ENCODE results near the gene VPREB3.

VPREB3 gene

DNA sequence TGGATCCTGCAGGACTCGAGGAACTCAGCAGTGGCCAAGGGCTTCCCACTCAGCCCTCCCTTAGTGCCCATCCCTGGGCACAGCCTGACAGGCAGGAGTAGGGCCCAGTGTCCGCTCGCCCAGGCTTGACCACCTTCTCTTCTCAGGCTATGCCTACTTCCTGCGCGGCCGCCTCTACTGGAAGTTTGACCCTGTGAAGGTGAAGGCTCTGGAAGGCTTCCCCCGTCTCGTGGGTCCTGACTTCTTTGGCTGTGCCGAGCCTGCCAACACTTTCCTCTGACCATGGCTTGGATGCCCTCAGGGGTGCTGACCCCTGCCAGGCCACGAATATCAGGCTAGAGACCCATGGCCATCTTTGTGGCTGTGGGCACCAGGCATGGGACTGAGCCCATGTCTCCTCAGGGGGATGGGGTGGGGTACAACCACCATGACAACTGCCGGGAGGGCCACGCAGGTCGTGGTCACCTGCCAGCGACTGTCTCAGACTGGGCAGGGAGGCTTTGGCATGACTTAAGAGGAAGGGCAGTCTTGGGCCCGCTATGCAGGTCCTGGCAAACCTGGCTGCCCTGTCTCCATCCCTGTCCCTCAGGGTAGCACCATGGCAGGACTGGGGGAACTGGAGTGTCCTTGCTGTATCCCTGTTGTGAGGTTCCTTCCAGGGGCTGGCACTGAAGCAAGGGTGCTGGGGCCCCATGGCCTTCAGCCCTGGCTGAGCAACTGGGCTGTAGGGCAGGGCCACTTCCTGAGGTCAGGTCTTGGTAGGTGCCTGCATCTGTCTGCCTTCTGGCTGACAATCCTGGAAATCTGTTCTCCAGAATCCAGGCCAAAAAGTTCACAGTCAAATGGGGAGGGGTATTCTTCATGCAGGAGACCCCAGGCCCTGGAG lies 29.3 kb upstream of the VPREB3 start:
- no peak for DNase-seq (ENCODE audit: low read depth in 2 of 2, low spot score in 1 of 2)

DNA sequence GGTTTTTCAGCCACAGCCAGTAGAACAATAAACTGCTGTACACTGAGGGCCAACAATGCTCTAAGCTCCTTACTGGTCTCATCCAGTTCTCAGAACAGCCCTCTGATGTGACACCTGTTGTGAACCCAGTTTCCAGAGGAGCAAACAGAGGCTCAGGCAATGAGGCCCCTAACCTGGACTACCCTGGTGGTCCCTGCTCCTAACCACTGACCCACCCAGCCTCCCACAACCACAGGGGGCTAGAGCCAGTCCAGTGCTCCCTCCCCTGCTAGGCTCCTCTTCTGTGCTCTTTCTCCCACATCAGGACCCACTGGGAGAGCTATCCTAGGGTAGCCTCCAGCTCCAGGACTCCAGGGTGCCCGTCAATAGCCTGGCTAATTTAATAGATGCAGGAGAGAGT lies 28.5 kb upstream of the VPREB3 start:
- DNase-seq (ENCODE audit: low read depth in 2 of 2, low spot score in 1 of 2): no peak

DNA sequence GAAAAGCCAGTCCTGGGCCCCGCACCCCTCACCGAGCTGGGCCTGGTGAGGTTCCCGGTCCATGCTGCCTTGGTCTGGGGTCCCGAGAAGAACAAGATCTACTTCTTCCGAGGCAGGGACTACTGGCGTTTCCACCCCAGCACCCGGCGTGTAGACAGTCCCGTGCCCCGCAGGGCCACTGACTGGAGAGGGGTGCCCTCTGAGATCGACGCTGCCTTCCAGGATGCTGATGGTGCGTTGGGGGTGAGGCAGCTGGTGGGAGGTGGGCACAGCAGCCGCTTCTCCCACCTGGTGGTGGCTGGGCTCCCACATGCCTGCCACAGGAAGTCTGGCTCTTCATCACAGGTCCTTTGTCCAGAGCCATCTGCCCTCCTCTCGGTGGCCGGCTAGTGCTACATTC lies 28.0 kb upstream of the VPREB3 start:
- no peak for DNase-seq (ENCODE audit: low read depth in 2 of 2, low spot score in 1 of 2)

DNA sequence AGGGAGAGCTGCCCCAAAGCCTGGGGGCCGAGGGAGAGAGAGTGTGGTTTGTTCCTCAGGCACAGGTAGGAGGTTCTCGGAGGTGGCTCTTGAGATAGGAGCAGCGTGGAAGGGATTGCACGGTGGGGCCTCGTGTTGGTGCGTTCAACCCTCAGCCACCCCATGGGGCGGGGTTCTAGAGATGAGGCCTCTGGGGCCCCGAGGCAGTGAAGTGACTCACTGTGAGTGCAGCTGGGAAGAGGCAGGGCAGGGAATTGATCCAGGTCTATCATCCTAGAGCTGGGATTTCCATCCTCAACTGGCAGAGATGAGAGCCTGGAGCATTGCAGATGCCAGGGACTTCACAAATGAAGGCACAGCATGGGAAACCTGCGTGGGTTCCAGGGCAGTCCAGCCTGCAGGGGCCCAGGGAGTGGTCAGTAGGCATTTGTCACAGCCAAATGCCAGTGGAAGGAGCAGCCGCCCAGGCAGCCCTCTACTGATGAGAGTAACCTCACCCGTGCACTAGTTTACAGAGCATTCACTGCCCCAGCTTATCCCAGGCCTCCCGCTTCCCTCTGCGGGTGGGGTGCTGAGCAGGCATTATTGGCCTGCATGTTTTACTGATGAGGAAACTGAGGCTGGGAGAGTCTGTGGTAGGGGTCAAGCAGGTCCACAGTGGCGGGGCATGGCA lies 27.4 kb upstream of the VPREB3 start:
- no peak for DNase-seq (ENCODE audit: low read depth in 2 of 2, low spot score in 1 of 2)

DNA sequence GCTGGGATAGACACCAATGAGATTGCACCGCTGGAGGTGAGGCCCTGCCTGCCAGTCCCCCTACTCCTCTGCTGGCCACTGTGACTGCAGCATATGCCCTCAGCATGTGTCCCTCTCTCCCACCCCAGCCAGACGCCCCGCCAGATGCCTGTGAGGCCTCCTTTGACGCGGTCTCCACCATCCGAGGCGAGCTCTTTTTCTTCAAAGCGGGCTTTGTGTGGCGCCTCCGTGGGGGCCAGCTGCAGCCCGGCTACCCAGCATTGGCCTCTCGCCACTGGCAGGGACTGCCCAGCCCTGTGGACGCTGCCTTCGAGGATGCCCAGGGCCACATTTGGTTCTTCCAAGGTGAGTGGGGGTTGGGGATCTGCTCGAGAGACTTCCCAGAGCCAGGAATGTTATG lies 26.8 kb upstream of the VPREB3 start:
- no peak for DNase-seq (ENCODE audit: low read depth in 2 of 2, low spot score in 1 of 2)

DNA sequence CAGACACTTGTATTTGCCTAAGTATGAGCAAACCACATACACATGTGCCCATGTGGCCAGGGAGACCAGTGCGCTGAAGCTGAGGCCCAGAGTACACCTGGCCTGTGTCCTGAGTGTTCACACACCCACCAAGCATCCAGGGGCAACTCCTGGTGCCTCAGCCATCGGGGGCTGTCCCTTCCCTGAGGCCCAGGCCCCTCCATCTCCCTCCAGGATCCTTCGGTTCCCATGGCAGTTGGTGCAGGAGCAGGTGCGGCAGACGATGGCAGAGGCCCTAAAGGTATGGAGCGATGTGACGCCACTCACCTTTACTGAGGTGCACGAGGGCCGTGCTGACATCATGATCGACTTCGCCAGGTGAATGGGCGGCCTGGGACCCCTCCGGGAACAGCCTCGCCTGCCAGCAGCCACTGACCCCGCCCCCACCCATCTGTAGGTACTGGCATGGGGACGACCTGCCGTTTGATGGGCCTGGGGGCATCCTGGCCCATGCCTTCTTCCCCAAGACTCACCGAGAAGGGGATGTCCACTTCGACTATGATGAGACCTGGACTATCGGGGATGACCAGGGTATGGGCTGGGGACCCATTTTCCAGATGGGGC lies 26.0 kb upstream of the VPREB3 start:
- no peak for DNase-seq (ENCODE audit: low read depth in 2 of 2, low spot score in 1 of 2)

DNA sequence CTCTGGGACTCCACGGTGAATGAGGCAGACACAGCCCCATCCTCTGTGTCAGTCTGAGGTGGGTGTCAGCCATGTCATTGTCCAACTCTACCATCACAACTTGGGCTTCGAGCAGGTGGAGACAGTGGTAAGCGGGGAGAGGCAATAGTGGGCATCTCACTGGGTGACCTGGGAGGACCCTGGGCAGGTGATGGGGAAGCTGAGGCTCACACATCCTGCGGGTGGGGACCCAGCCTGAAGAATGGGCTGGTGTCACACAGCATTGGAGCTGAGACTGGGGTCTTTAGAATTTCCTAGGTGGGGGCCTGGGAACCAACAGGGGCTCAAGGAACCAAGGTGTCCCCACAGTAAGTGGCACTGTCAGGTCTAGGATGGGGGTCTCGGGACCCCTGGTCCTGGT lies 25.5 kb upstream of the VPREB3 start:
- no peak for DNase-seq (ENCODE audit: low read depth in 2 of 2, low spot score in 1 of 2)

DNA sequence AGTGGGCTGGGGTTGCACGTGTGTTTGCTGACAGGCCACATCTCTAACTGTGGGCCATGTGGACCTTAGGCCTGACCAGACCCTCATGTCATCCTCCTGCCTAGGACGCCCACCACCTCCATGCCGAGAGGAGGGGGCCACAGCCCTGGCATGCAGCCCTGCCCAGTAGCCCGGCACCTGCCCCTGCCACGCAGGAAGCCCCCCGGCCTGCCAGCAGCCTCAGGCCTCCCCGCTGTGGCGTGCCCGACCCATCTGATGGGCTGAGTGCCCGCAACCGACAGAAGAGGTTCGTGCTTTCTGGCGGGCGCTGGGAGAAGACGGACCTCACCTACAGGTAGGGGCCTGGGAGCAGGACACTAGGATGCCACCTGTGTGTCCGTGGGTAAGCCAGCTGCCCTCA lies 24.9 kb upstream of the VPREB3 start:
- DNase-seq (ENCODE audit: low read depth in 2 of 2, low spot score in 1 of 2): no peak

DNA sequence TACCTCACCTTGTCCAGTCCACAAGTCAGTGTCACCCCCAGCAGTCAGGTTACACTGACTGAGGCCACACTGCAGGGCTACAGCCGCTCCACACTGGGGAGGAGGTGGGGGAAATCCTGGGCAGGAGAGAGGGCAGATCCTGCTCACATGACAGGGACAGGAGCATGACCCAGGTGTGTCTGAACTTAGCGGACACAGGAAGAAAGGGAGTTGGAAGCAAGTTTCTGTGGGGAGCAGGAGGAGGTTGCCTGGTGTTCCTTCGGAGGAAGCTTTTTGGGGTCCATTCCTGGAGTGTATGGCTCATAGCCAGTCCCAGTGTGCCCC lies 24.3 kb upstream of the VPREB3 start:
- no peak for DNase-seq (ENCODE audit: low read depth in 2 of 2, low spot score in 1 of 2)

DNA sequence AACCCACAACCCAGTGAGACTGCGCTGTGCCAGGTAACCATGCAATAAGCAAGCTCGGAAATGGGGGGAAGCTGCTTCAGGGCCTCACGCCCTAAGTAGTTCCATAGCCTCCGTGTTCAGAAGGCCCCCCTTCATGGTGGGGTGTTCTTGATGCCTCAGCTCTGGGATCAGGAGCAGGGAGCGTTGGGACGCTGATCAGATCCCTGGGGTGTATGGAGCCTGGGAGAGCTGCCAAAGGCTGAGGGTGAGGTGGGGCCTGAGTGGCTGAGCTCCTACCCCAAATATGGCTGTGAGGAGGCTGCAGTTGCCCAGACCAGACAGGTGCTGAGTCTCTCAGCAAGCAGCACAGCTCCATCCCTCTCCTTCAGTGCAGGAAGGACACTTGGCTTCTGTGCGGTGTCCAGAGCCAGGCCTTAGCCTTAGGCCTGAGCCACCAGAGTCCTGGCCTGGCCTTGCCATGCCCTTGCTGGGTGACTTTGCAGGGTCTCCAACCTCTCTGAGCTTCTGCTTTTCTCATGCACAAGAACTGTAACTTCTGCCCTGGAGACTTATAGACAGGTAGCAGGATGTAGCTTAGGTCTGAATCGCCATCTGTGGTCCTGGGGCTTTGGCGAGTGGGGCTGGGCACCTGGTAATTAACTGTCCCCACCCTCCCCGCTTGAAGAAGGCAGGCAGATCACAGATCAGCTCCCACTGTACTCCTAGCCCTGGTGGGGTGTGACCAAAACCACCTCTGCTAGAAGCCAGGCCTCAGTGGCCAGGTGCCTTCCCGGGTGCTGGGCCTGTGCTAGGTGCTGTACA lies 23.8 kb upstream of the VPREB3 start:
- no peak for DNase-seq (ENCODE audit: low read depth in 2 of 2, low spot score in 1 of 2)

DNA sequence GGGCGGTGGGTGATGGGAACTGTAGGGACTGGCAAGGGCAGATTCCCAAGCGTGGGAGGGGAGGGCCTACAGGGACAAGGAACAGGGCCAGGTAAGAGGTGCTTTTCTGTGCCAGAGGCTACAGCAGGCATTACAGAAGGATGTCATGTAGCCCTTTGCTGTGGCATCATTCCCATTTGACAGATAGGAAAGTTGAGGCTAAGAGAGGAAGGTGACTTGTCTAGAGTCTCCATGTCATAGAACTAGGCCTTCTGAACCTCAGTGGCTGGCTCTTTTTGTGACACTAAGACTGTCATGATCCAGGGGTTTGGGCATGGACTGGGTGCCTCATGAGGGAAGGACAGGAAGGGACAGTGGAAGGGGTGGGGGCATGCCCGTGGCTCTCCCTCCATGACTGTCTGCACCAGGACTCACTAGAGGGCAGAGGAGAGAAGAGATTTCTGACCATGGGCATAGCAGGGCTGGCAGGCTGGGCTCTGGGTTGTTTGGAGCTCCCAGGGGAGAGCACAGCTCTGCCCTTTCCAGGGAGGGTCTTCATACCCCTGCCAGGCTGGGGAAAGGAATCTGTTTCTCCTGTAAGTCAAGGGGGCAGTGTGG lies 21.7 kb upstream of the VPREB3 start:
- DNase-seq (ENCODE audit: low read depth in 2 of 2, low spot score in 1 of 2): no peak

DNA sequence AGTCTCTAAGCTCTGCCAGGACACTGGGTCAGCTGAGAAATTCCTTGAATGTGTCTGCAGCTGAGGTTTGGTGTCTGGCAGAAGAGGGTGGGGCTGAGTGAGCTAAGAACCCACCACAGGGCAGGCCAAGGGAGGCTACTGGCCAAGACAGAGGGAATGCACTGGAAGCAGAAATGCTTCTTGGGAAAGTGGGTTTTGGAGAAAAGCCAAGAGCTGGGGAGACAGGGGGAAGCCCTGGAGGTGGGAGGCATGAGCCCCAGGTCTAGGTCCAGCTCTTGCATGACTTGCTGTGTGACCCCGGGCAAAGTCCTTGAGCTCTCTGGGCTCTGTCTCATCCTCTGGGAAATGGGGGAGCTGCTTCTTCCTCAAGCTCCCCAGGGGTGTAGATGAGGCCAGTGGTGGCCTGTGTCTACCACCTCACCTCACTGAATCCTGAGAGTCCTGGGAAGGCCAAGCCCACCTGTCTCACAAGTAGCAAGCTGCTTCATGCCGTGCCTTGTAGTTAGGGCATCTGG lies 20.8 kb upstream of the VPREB3 start:
- no peak for DNase-seq (ENCODE audit: low read depth in 2 of 2, low spot score in 1 of 2)

DNA sequence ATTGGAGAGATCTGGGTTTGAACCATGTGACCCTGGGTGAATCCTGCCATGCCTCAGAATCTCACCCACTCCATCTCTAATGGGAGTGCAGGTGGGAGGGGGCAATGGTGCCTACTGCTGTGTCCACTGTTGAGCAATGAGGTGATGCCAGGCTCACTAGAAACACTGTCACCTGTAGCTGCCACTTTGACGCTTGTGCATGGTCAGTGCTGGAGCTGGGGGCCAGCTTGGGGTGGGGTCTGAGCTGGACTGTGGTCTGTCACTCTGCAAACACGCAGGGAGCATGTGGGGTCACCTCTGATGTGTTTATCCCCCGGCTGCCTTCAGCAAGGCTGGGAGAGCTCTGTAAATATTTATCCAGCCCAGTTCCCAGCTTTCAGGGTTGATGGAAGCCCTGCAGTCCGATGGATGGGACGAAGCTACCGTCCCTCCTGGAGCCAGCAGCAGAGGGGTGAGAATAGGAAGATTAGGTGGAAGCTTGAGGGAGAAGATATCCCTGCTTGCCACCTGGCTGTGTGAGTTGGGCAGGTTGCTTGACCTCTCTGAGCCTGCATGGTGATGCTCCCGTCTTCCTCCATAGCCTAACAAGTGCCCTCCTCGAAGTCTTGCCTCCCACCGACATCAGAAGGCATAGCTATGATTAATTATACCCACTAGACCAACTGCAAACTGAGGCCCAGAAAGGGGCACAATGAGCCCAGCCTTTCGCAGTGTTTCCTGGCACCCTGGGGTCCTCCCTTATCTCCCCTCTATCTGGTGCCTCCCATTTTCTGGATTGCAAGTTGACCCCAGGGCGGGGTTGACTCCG lies 20.1 kb upstream of the VPREB3 start:
- no peak for DNase-seq (ENCODE audit: low read depth in 2 of 2, low spot score in 1 of 2)

DNA sequence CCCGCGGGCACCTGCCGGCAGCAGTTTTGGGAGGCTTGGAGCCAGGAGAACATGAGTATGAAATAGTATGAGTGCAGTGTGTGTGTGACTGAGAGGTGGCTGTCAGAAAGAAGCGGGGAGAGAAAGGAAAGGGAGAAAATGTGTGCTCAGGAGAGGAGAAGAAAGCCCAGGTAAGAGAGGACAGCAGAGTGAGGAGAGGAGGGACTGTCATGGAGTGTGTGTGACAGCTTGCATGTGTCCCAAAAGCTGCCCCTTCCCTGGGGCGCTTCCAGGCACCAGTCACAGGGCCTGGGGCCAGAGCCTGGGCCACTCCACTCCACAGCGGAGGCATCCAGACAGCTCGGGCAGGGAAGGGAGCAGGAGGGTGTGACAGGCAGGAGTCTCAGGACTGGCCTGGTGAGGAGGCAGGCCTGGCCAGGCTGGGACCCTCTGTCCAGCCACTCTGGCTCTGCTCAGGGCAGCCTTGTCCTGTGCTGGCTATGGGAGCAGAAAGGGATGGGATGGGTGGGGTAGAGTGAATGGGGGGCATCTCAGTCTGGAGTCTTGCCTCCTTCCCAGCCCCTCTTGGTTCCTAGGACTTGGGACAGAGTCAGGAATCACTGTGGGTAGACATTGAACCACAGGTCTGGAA lies 19.4 kb upstream of the VPREB3 start:
- DNase-seq (ENCODE audit: low read depth in 2 of 2, low spot score in 1 of 2): no peak

DNA sequence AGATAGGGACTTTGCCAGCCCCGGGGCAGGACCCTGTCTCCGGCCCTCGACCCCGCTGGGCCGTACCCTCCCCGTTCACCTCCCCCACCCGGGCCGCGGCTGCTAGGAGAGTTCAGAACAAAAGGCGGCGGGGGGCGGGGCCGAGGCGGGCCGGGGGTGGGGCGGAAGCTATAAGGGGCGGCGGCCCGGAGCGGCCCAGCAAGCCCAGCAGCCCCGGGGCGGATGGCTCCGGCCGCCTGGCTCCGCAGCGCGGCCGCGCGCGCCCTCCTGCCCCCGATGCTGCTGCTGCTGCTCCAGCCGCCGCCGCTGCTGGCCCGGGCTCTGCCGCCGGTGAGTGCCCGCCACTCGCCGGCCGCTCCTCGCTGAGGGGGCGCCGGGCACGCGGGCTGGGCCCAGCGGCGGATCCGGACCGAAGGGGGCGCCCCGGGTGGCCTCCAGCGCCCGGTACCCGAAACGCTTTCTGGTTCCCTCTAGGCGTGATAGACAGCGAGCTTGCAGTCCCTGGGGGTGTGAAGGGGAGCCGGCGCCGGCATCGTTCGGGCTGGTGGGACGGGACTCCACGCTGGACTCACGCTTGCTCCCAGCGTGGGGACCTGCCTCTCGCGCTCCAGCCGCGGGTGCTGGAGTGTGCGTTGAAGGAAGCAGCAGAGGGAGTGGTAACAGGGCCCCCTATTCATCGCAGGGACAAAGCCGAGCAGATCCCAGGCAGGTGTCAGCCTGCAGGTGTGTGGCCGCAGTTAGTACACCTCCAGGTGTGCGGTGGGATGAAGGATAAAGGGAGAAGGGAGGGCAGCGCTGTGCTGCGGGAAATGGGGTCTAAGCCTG lies 18.6 kb upstream of the VPREB3 start, which contains the start of gene MMP11:
MMP11 (plus strand) TSS at position 201 of the 825 bp plus-strand sequence; CDS start at position 223, 22 bp downstream.
- DNase-seq (ENCODE audit: low read depth in 2 of 2, low spot score in 1 of 2): no peak

DNA sequence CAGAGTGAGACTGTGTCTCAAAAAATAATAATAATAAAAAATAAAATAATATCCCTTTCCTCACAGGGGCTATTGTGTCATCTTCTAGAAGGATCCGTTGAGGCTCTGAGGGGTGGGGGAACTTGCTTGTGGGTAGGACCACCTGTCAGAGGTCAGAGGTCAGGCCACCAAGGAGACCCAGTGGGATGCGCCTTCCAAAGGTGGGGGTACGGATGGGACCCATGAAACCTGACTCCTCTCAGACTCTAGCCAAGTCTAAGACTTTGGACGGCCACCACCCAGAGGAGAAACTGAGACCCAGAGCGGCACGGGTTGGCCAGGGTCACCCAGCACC lies 18.1 kb upstream of the VPREB3 start:
- no peak for DNase-seq (ENCODE audit: low read depth in 2 of 2, low spot score in 1 of 2)

DNA sequence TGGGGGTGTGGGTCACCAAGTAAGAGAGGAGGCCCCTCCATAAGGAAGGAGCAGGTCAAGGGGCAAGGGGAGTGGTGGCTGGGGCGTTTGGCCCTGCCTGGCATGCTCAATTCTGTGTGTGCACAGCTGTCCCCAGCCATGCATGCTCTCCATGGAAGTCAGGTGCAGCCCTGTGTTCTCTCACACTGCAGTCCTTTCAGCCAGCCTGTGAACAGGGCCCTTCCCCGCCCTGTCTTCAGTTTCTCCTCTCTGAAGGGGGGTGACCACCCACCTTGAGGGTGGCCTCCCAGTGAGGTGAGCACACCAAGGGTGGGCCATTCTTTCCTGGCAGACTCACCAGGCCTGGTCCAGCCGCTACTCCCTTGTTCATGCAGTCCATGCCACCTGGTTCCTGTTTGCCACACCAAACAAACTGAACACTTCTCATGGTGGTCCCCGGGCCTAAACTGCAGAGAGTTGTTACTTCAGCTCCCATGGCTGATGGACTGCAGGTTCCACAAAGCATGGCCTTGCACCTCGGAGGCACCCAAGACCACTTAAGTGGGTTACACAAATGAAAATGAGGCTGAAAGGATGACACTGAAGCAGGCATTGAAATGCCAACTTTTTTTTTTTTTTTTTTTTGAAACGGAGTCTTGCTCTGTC lies 15.2 kb upstream of the VPREB3 start:
- no peak for DNase-seq (ENCODE audit: low read depth in 2 of 2, low spot score in 1 of 2)

Data from stimulated activated CD8-positive, alpha-beta memory T cell treated with anti-CD3 and anti-CD28 coated beads, Interleukin-4, amount 100 ng/mL, for 1 hour (primary cell).